Fibroblast of lung (primary cell): ENCODE measurements around the gene SPATA2L. TPM values are rescaled to one million over a fixed set of nuclear protein-coding genes. Genes with fewer than 3 reads are reported as not detected.
"Not testable (repeated sequence)": the region's sequence is repeated elsewhere in the genome, so short reads cannot be mapped to it uniquely, and the experiment has no call there.

Source experiments
- DNase-seq, 2 donors: peaks; one replicate each; pipeline versions ENCODE4 v3.0.0 to v3.0.0-alpha.2; 2010; ENCODE audit warnings: low read depth in 2 of 2
- H2AFZ ChIP-seq: 2 replicates; pipeline ENCODE4 v1.5.1; 2012; ENCODE audit warnings: low read length, control low read depth, inconsistent platforms
- H3K27ac ChIP-seq: 2 replicates; pipeline ENCODE4 v1.5.1; 2011; ENCODE audit warnings: low read length, control low read depth; ENCODE audit not compliant: insufficient read depth
- H3K27me3 ChIP-seq: 2 replicates; pipeline ENCODE4 v1.5.1; 2011; ENCODE audit warnings: mild to moderate bottlenecking, low read length; ENCODE audit not compliant: control insufficient read depth, insufficient read depth
- H3K36me3 ChIP-seq: 2 replicates; pipeline ENCODE4 v1.5.1; 2011; ENCODE audit warnings: low read length; ENCODE audit not compliant: control insufficient read depth, insufficient read depth
- H3K4me1 ChIP-seq: 2 replicates; pipeline ENCODE4 v1.5.1; 2011; ENCODE audit warnings: low read length; ENCODE audit not compliant: control insufficient read depth, insufficient read depth; ENCODE audit errors: extremely low read depth
- H3K4me2 ChIP-seq: 2 replicates; pipeline ENCODE4 v1.5.1; 2011; ENCODE audit warnings: low read length, control low read depth; ENCODE audit not compliant: insufficient read depth; ENCODE audit errors: extremely low read depth
- H3K4me3 ChIP-seq, 4 experiments: fragments of 200-600 bp in 1 of 4; sonication (generic) in 1 of 4; replicated peaks in 1 of 4; 2 replicates each; pipeline ENCODE4 v1.5.1; 2011 to 2016; ENCODE audit warnings: low read length in 4 of 4, low read depth in 3 of 4, mild to moderate bottlenecking in 3 of 4, control low read depth in 2 of 4, inconsistent platforms in 1 of 4, mixed read lengths in 1 of 4; ENCODE audit not compliant: insufficient read depth in 1 of 4; ENCODE audit errors: control extremely low read depth in 1 of 4
- H3K79me2 ChIP-seq: 2 replicates; pipeline ENCODE4 v1.5.1; 2012; ENCODE audit warnings: mild to moderate bottlenecking, low read length, inconsistent platforms; ENCODE audit not compliant: control insufficient read depth, insufficient read depth
- H3K9ac ChIP-seq: 2 replicates; pipeline ENCODE4 v1.5.1; 2011; ENCODE audit warnings: mild to moderate bottlenecking, low read length, control low read depth; ENCODE audit not compliant: insufficient read depth
- H3K9me3 ChIP-seq: 2 replicates; pipeline ENCODE4 v1.5.1; 2012; ENCODE audit warnings: low read depth, low read length; ENCODE audit not compliant: control insufficient read depth, insufficient read depth
- H4K20me1 ChIP-seq: 2 replicates; pipeline ENCODE4 v1.5.1; 2011; ENCODE audit warnings: low read length; ENCODE audit not compliant: control insufficient read depth, insufficient read depth; ENCODE audit errors: extremely low read depth
- CTCF ChIP-seq, 2 donors: IDR thresholded peaks in 1 of 2; conservative IDR thresholded peaks in 1 of 2; 1 replicate in 1 of 2; 2 replicates in 1 of 2; pipeline ENCODE4 v1.5.1; 2011 to 2012; ENCODE audit warnings: low read length in 2 of 2, control low read depth in 1 of 2, inconsistent platforms in 1 of 2, low read depth in 1 of 2, mild to moderate bottlenecking in 1 of 2
- EZH2 ChIP-seq: IDR thresholded peaks from 2 replicates; pipeline ENCODE4 v1.5.1; 2012; ENCODE audit warnings: low read length, control low read depth, mild to moderate bottlenecking; ENCODE audit errors: missing control alignments
- polyA plus RNA-seq, 2 donors: library from polyadenylated mRNA; depleted of rRNA in 1 of 2; stranded (reverse) in 1 of 2; unstranded in 1 of 2; fragments of >200 nt; gene quantifications; 2 replicates each; pipeline ENCODE4 v1.2.1, GENCODE V29; 2011 to 2012; ENCODE audit warnings: missing spikeins in 1 of 2
- total RNA-seq: library from RNA; depleted of rRNA; stranded (reverse); fragments of >200 nt; gene quantifications from 2 replicates; pipeline ENCODE4 v1.2.1, GENCODE V29; 2014

Gene SPATA2L
- total and polyA plus RNA-seq, 2 donors (not counting 1 experiment from before 2014, with no cell fraction given) = 1.7 to 7.3 TPM

GRCh38 chr16:89691231-89691985, 10.1 kb downstream of the SPATA2L start:
- Histone ChIP-seq H3K27ac (no peak overlapping the region), H3K9me3 (no peaks in the 10 kb centered on the region), H3K79me2 (peaks cover 17% of the 10 kb centered on the region), H3K9ac (no peak overlapping the region), H3K4me2 (no peak overlapping the region), H3K36me3 (peaks cover 47% of the 10 kb centered on the region), H3K4me3 (no peak overlapping the region), H4K20me1 (no peaks in the 10 kb centered on the region), H3K4me1 (peaks cover 6% of the 10 kb centered on the region), H2AFZ (no peak overlapping the region), H3K27me3 (no peaks in the 10 kb centered on the region)
- DNase-seq = no peak
- TF ChIP-seq EZH2 (no peak), CTCF (conservative IDR thresholded peaks at IDR 0.05 in 1 of 2, IDR thresholded peaks at IDR 0.05 in 1 of 2; ENCODE audit: low read depth in 1 of 2, low read length in 2 of 2) (no peak)

- no peak for TF ChIP-seq CTCF (conservative IDR thresholded peaks at IDR 0.05 in 1 of 2, IDR thresholded peaks at IDR 0.05 in 1 of 2; ENCODE audit: low read depth in 1 of 2, low read length in 2 of 2)
- TF ChIP-seq EZH2 = no peak
These were observed 11.1 kb downstream of the SPATA2L start for GRCh38 chr16:89690392-89690901.

GRCh38 chr16:89689621-89690020, 11.9 kb downstream of the SPATA2L start:
- not testable (repeated sequence) for H2AFZ ChIP-seq

More at GRCh38 chr16:89690392-89690901, 11.1 kb downstream of the SPATA2L start:
- H3K4me3 ChIP-seq = no peak overlapping the region
- H3K9ac ChIP-seq = no peak overlapping the region
- H2AFZ ChIP-seq = no peak overlapping the region
- H4K20me1 ChIP-seq = no peaks in the 10 kb centered on the region
- H3K9me3 ChIP-seq = no peaks in the 10 kb centered on the region
- H3K36me3 ChIP-seq = peaks cover 39% of the 10 kb centered on the region
- H3K79me2 ChIP-seq = peaks cover 17% of the 10 kb centered on the region
- no peaks in the 10 kb centered on the region for H3K27me3 ChIP-seq
- H3K4me2 ChIP-seq = no peak overlapping the region
- H3K27ac ChIP-seq = no peak overlapping the region
- no peak for DNase-seq
- peaks cover 6% of the 10 kb centered on the region for H3K4me1 ChIP-seq

More at GRCh38 chr16:89689621-89690020, 11.9 kb downstream of the SPATA2L start:
- not testable (repeated sequence) for H3K27me3 ChIP-seq, H3K27ac ChIP-seq, H3K4me2 ChIP-seq, H4K20me1 ChIP-seq, H3K9ac ChIP-seq, H3K4me1 ChIP-seq, H3K9me3 ChIP-seq, DNase-seq, H3K4me3 ChIP-seq
- Histone ChIP-seq H3K79me2 (peaks cover 17% of the 10 kb centered on the region), H3K36me3 (peaks cover 32% of the 10 kb centered on the region)
